Suprapubic skin (tissue), 4 donors: ENCODE measurements around the gene CHD3.

Experiments
- CTCF ChIP-seq, 2 donors: fragments of 200-600 bp in 1 of 2; fragments of 450-650 bp in 1 of 2; sonication (generic) in 1 of 2; IDR thresholded peaks; one replicate each; pipeline ENCODE4 v1.5.1; 2016 to 2019; ENCODE audit warnings: antibody characterized with exemption in 2 of 2, mild to moderate bottlenecking in 1 of 2, moderate library complexity in 1 of 2
- EP300 ChIP-seq: sonication (generic); formaldehyde crosslinking; IDR thresholded peaks from one replicate; pipeline ENCODE4 v1.6.1; 2017; ENCODE audit warnings: antibody characterized with exemption
- POLR2A ChIP-seq, 2 donors: fragments of 450-650 bp; IDR thresholded peaks; one replicate each; pipeline ENCODE4 v1.6.1; 2017; ENCODE audit warnings: antibody characterized with exemption in 2 of 2, mild to moderate bottlenecking in 2 of 2, moderate library complexity in 2 of 2
- POLR2AphosphoS5 ChIP-seq, 3 donors: sonication (generic); formaldehyde crosslinking; IDR thresholded peaks; one replicate each; pipeline ENCODE4 v1.6.1; 2017; ENCODE audit warnings: antibody characterized with exemption in 3 of 3

GRCh38 chr17:7848739-7849129 is 39.9 kb upstream of the CHD3 start:
- TF ChIP-seq EP300 (no peak), CTCF (IDR thresholded peaks at IDR 0.05) (no peak), POLR2AphosphoS5 (IDR thresholded peaks at IDR 0.05) (no peak), POLR2A (IDR thresholded peaks at IDR 0.05) (no peak)
